HEK293 (cell line): ENCODE measurements around the gene ABL2.

Experiments used
- ATF2 ChIP-seq: fragments of 450-650 bp; formaldehyde crosslinking; IDR thresholded peaks from 2 replicates; pipeline ENCODE4 v1.5.1; 2016; ENCODE audit warnings: missing biosample characterization, missing genetic modification characterization, low read depth
- CTCF ChIP-seq: fragments of 450-650 bp; formaldehyde crosslinking; IDR thresholded peaks from 2 replicates; pipeline ENCODE4 v1.5.1; 2016; ENCODE audit warnings: missing biosample characterization, missing genetic modification characterization
- PRDM10 ChIP-seq: fragments of 450-650 bp; formaldehyde crosslinking; IDR thresholded peaks from 2 replicates; pipeline ENCODE4 v1.5.1; 2016; ENCODE audit warnings: missing biosample characterization, missing genetic modification characterization
- REST ChIP-seq: fragments of 450-650 bp; formaldehyde crosslinking; IDR thresholded peaks from 2 replicates; pipeline ENCODE4 v1.5.1; 2016; ENCODE audit warnings: missing biosample characterization, missing genetic modification characterization
- SP7 ChIP-seq: fragments of 450-650 bp; formaldehyde crosslinking; IDR thresholded peaks from 2 replicates; pipeline ENCODE4 v1.5.1; 2016; ENCODE audit warnings: missing biosample characterization, missing genetic modification characterization
- TCF7L2 ChIP-seq: IDR thresholded peaks from 2 replicates; pipeline ENCODE4 v1.6.1; 2011; ENCODE audit warnings: low read depth, mild to moderate bottlenecking, inconsistent platforms, low read length, moderate library complexity, borderline replicate concordance
- ZBTB11 ChIP-seq: fragments of 450-650 bp; formaldehyde crosslinking; conservative IDR thresholded peaks from 2 replicates; pipeline ENCODE4 v1.5.1; 2016; ENCODE audit warnings: low read depth, missing biosample characterization, missing genetic modification characterization
- ZNF433 ChIP-seq: fragments of 450-650 bp; formaldehyde crosslinking; IDR thresholded peaks from 2 replicates; pipeline ENCODE4 v1.5.1; 2016; ENCODE audit warnings: missing biosample characterization, missing genetic modification characterization, low read depth
- ZNF530 ChIP-seq: fragments of 450-650 bp; formaldehyde crosslinking; IDR thresholded peaks from 2 replicates; pipeline ENCODE4 v1.5.1; 2016; ENCODE audit warnings: low read depth, missing biosample characterization, missing genetic modification characterization
- ZNF660 ChIP-seq: fragments of 450-650 bp; IDR thresholded peaks from 2 replicates; pipeline ENCODE4 v1.5.1; 2018; ENCODE audit warnings: missing biosample characterization, mild to moderate bottlenecking, missing genetic modification characterization

- TF ChIP-seq CTCF (no peak), SP7 (tag by site-specific recombination) (no peak), ZBTB11 (tag by site-specific recombination) (no peak), PRDM10 (no peak), TCF7L2 (no peak), ATF2 (tag by site-specific recombination) (no peak), ZNF433 (tag by site-specific recombination) (no peak), ZNF660 (no peak), REST (tag by site-specific recombination) (no peak), ZNF530 (tag by site-specific recombination) (no peak)
Measured at GRCh38 chr1:179087665-179088064, 141.8 kb downstream of the ABL2 start.
